Activated CD8-positive, alpha-beta memory T cell treated with anti-CD3 and anti-CD28 coated beads for 24 hours (primary cell): ENCODE measurements around the gene LMBR1.
"Not testable (repeated sequence)": the region's sequence is repeated elsewhere in the genome, so short reads cannot be mapped to it uniquely, and the experiment has no call there.

ENCODE experiments used
- DNase-seq: peaks from one replicate; pipeline ENCODE4 v3.0.0-alpha.2; 2020

LMBR1 gene

GRCh38 chr7:156892821-156893706, at the start of gene LMBR1:
TSS of gene LMBR1 (minus strand) at chr7:156893183. CDS start at chr7:156892993, 190 bp downstream.
- peak; percentile 99 for DNase-seq

GRCh38 chr7:156942708-156943090, 49.7 kb upstream of the LMBR1 start:
- DNase-seq = no peak

- DNase-seq = no peak
Observed at GRCh38 chr7:156941393-156942182, 48.6 kb upstream of the LMBR1 start.

- no peak for DNase-seq
Observed at GRCh38 chr7:156940421-156941122, 47.6 kb upstream of the LMBR1 start.

GRCh38 chr7:156936766-156937165, 43.8 kb upstream of the LMBR1 start:
- not testable (repeated sequence) for DNase-seq

- DNase-seq = no peak
Observed at GRCh38 chr7:156935250-156935649, 42.3 kb upstream of the LMBR1 start.

- no peak for DNase-seq
Observed at GRCh38 chr7:156932006-156932405, 39.0 kb upstream of the LMBR1 start.

GRCh38 chr7:156929789-156930539, 37.0 kb upstream of the LMBR1 start:
- DNase-seq = no peak

GRCh38 chr7:156928406-156928747, 35.4 kb upstream of the LMBR1 start:
- DNase-seq = no peak

- DNase-seq = no peak
Observed at GRCh38 chr7:156927571-156928405, 34.8 kb upstream of the LMBR1 start.

- DNase-seq = not testable (repeated sequence)
Observed at GRCh38 chr7:156925821-156926220, 32.8 kb upstream of the LMBR1 start.

- DNase-seq = not testable (repeated sequence)
Observed at GRCh38 chr7:156922304-156922703, 29.3 kb upstream of the LMBR1 start.

- not testable (repeated sequence) for DNase-seq
Observed at GRCh38 chr7:156920487-156921373, 27.7 kb upstream of the LMBR1 start.

GRCh38 chr7:156920076-156920475, 27.1 kb upstream of the LMBR1 start:
- DNase-seq = no peak

- no peak for DNase-seq
Observed at GRCh38 chr7:156919132-156919713, 26.2 kb upstream of the LMBR1 start.

- no peak for DNase-seq
Observed at GRCh38 chr7:156918635-156919034, 25.7 kb upstream of the LMBR1 start.

GRCh38 chr7:156909574-156910252, 16.7 kb upstream of the LMBR1 start:
- not testable (repeated sequence) for DNase-seq

GRCh38 chr7:156907656-156908055, 14.7 kb upstream of the LMBR1 start:
- DNase-seq = no peak

- no peak for DNase-seq
Observed at GRCh38 chr7:156906200-156906649, 13.2 kb upstream of the LMBR1 start.
